Endothelial cell of umbilical vein (primary cell): ENCODE measurements around the gene CDH20. TPM values are rescaled to one million over a fixed set of nuclear protein-coding genes. Genes with fewer than 3 reads are reported as not detected.

Experiments
- BruUV-seq: library from RNA; stranded (reverse); fragments of 400-500 nt; replicated peaks from 2 replicates; lab custom pipeline; 2021; lab: Mats Ljungman, UMichigan
- CTCF ChIA-PET: fragments of 300-600, 350-600 bp; sonication (Branson Sonifier 250); formaldehyde crosslinking; loops from one replicate; lab custom pipeline; 2021; ENCODE audit warnings: antibody characterized with exemption, inconsistent platforms; lab: Charles Lee
- POLR2A ChIA-PET: fragments of 300-600, 350-600 bp; sonication (Branson Sonifier 250); formaldehyde crosslinking; loops from one replicate; lab custom pipeline; 2021; ENCODE audit warnings: antibody characterized with exemption, inconsistent platforms; lab: Charles Lee
- DNase-seq: peaks from one replicate; pipeline ENCODE4 v3.0.0-alpha.2; 2011; ENCODE audit warnings: low read depth, low spot score
- FAIRE-seq: peaks from 2 replicates; lab custom pipeline; 2011; peaks lifted over from hg19 to GRCh38; lab: Jason Lieb, UNC
- H2AFZ ChIP-seq: 2 replicates; pipeline ENCODE4 v1.6.0; 2012; ENCODE audit warnings: low read depth, low read length, control low read depth, inconsistent platforms
- H3K27ac ChIP-seq: 2 replicates; pipeline ENCODE4 v1.5.1; 2011; ENCODE audit warnings: low read depth, mild to moderate bottlenecking, control low read depth, low read length, moderate library complexity; ENCODE audit not compliant: insufficient read depth
- H3K27me3 ChIP-seq, 2 experiments: 2 replicates each; pipeline versions ENCODE4 v1.6.0 to v1.6.1; 2011; ENCODE audit warnings: low read length in 2 of 2, mixed read lengths in 1 of 2; ENCODE audit not compliant: control insufficient read depth in 2 of 2, insufficient read depth in 2 of 2
- H3K36me3 ChIP-seq, 2 experiments: 2 replicates in 1 of 2; 3 replicates in 1 of 2; pipeline ENCODE4 v1.5.1; 2011; ENCODE audit warnings: low read length in 2 of 2, mild to moderate bottlenecking in 1 of 2, moderate library complexity in 1 of 2; ENCODE audit not compliant: control insufficient read depth in 2 of 2, insufficient read depth in 2 of 2; ENCODE audit errors: extremely low read depth in 1 of 2
- H3K4me1 ChIP-seq: 3 replicates; pipeline ENCODE4 v1.5.1; 2011; ENCODE audit warnings: mild to moderate bottlenecking, low read length; ENCODE audit not compliant: control insufficient read depth, insufficient read depth; ENCODE audit errors: extremely low read depth
- H3K4me2 ChIP-seq: 2 replicates; pipeline ENCODE4 v1.6.1; 2011; ENCODE audit warnings: low read length, control low read depth, mixed read lengths; ENCODE audit not compliant: insufficient read depth
- H3K4me3 ChIP-seq, 3 experiments: fragments of 200-600 bp in 1 of 3; sonication (generic), shearing (Covaris generic) in 1 of 3; replicated peaks in 1 of 3; 2 replicates each; pipeline ENCODE4 v1.5.1; 2011 to 2016; ENCODE audit warnings: control low read depth in 3 of 3, low read length in 3 of 3, mild to moderate bottlenecking in 2 of 3, inconsistent platforms in 1 of 3, low read depth in 1 of 3, moderate library complexity in 1 of 3; ENCODE audit not compliant: insufficient read depth in 1 of 3
- H3K79me2 ChIP-seq: 2 replicates; pipeline ENCODE4 v1.6.0; 2012; ENCODE audit warnings: low read length, inconsistent platforms; ENCODE audit not compliant: control insufficient read depth, insufficient read depth
- H3K9ac ChIP-seq: replicated peaks from 2 replicates; pipeline ENCODE3; 2011; ENCODE audit warnings: low read length, control low read depth; ENCODE audit not compliant: insufficient read depth; ENCODE audit errors: extremely low read depth
- H3K9me1 ChIP-seq: replicated peaks from 3 replicates; pipeline ENCODE4 v1.6.0; 2011; ENCODE audit warnings: mild to moderate bottlenecking, low read length; ENCODE audit not compliant: control insufficient read depth, insufficient read depth; ENCODE audit errors: extremely low read depth
- H3K9me3 ChIP-seq: replicated peaks from 2 replicates; pipeline ENCODE4 v1.5.1; 2012; ENCODE audit warnings: low read length, inconsistent platforms; ENCODE audit not compliant: control insufficient read depth, insufficient read depth
- H4K20me1 ChIP-seq: replicated peaks from 2 replicates; pipeline ENCODE3; 2011; ENCODE audit warnings: mild to moderate bottlenecking, low read length; ENCODE audit not compliant: control insufficient read depth, insufficient read depth; ENCODE audit errors: extremely low read depth
- EZH2 ChIP-seq: IDR thresholded peaks from 2 replicates; pipeline ENCODE4 v1.6.1; 2012; ENCODE audit warnings: borderline replicate concordance, low read depth, mild to moderate bottlenecking, moderate library complexity, low read length, inconsistent platforms; ENCODE audit not compliant: severe bottlenecking
- FOS ChIP-seq: IDR thresholded peaks from 2 replicates; pipeline ENCODE4 v1.6.1; 2011; ENCODE audit warnings: mild to moderate bottlenecking, low read length, moderate library complexity, borderline replicate concordance; ENCODE audit not compliant: insufficient read depth
- GATA2 ChIP-seq: IDR thresholded peaks from 2 replicates; pipeline ENCODE4 v1.7.0; 2011; ENCODE audit warnings: low read depth, mild to moderate bottlenecking, moderate library complexity, mixed read lengths, low read length; ENCODE audit not compliant: insufficient read length, insufficient read depth
- JUN ChIP-seq: IDR thresholded peaks from 2 replicates; pipeline ENCODE4 v1.6.1; 2011; ENCODE audit warnings: borderline replicate concordance, low read depth; ENCODE audit not compliant: insufficient read length, insufficient read depth
- MYC ChIP-seq: IDR thresholded peaks from one replicate; pipeline ENCODE4 v1.6.1; 2011; ENCODE audit warnings: mild to moderate bottlenecking, low read depth, low read length
- POLR2A ChIP-seq: IDR thresholded peaks from 2 replicates; pipeline ENCODE4 v1.6.1; 2012; ENCODE audit warnings: low read depth, mild to moderate bottlenecking, control low read depth, low read length
- POLR2AphosphoS5 ChIP-seq: IDR thresholded peaks from 2 replicates; pipeline ENCODE4 v1.6.1; 2012; ENCODE audit warnings: low read depth, mild to moderate bottlenecking, control low read depth, low read length, moderate library complexity; ENCODE audit not compliant: insufficient read depth
- dilution Hi-C: fragments of 300-500 bp; cut with MboI; formaldehyde crosslinking; loops from one replicate; pipeline ENCODE4 v1.15.0; 2019; ENCODE audit warnings: low sequenced_read_pairs; ENCODE audit not compliant: extremely low pct_ligation_motif_present
- intact Hi-C: fragments of 100-400 bp; cut with micrococcal nuclease; formaldehyde crosslinking; loops from one replicate; pipeline ENCODE4 v1.10.0; 2022
- polyA plus RNA-seq, 4 experiments: library from polyadenylated mRNA; depleted of rRNA in 3 of 4; stranded (reverse) in 3 of 4; unstranded in 1 of 4; fragments of >200 nt; gene quantifications; 2 replicates each; pipeline versions ENCODE4 v1.2.1 to v1.2.3, GENCODE V29; 2011 to 2012; ENCODE audit warnings: missing spikeins in 1 of 4
- total RNA-seq: library from RNA; stranded (reverse); gene quantifications from 2 replicates; pipeline ENCODE4 v1.2.3, GENCODE V29; 2021
- TF ChIP-seq, protein P1 (sequence below): IDR thresholded peaks from 2 replicates; pipeline ENCODE4 v1.6.1; 2011; ENCODE audit not compliant: insufficient read depth, insufficient read length
- TF ChIP-seq, protein P2 (sequence below), 2 donors: IDR thresholded peaks; 1 replicate in 1 of 2; 2 replicates in 1 of 2; pipeline ENCODE4 v1.5.1; 2011; ENCODE audit warnings: low read length in 2 of 2, mild to moderate bottlenecking in 2 of 2, moderate library complexity in 2 of 2, control low read depth in 1 of 2, inconsistent platforms in 1 of 2, low read depth in 1 of 2; ENCODE audit not compliant: insufficient read depth in 1 of 2; ENCODE audit errors: extremely low read depth in 1 of 2

CDH20 gene
- total and polyA plus RNA-seq, 2 donors (not counting 3 experiments of a cell fraction or from before 2014, with no cell fraction given): not detected

DNA sequence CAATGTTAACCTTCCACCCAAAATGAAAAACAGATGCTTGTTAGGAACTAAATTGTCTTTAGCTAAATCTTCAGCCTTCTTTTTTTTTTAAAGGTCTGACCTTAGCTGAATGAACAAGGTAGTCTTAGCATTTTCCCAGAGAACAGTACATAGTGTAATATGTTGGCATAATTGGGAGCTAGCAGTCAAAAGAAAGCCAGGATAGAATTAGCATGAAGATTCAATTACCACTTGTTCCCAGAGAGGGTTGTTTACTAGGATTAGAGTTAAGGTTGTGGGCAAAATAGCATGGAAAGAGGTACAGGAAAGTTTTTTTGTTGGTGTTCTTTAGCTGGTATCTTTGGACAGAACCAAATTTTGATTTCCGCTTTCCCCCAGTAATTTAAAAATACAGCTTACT lies 6.9 kb downstream of the CDH20 start:
- H3K4me1 ChIP-seq: no peaks in the 10 kb centered on the region
- no peaks in the 10 kb centered on the region for H3K9me1 ChIP-seq
- H3K4me2 ChIP-seq: no peak overlapping the region
- H4K20me1 ChIP-seq: no peaks in the 10 kb centered on the region
- FAIRE-seq: no peak
- H3K36me3 ChIP-seq: no peaks in the 10 kb centered on the region
- no peak overlapping the region for H3K9ac ChIP-seq
- H3K27me3 ChIP-seq: peaks cover 4 to 8% of the 10 kb centered on the region in 2 experiments
- TF ChIP-seq EZH2 (no peak), GATA2 (no peak), POLR2A (no peak), MYC (no peak), FOS (no peak), JUN (no peak), POLR2AphosphoS5 (no peak)
- TF ChIP-seq, protein P1, sequence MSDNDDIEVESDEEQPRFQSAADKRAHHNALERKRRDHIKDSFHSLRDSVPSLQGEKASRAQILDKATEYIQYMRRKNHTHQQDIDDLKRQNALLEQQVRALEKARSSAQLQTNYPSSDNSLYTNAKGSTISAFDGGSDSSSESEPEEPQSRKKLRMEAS: no peak
- TF ChIP-seq, protein P2, sequence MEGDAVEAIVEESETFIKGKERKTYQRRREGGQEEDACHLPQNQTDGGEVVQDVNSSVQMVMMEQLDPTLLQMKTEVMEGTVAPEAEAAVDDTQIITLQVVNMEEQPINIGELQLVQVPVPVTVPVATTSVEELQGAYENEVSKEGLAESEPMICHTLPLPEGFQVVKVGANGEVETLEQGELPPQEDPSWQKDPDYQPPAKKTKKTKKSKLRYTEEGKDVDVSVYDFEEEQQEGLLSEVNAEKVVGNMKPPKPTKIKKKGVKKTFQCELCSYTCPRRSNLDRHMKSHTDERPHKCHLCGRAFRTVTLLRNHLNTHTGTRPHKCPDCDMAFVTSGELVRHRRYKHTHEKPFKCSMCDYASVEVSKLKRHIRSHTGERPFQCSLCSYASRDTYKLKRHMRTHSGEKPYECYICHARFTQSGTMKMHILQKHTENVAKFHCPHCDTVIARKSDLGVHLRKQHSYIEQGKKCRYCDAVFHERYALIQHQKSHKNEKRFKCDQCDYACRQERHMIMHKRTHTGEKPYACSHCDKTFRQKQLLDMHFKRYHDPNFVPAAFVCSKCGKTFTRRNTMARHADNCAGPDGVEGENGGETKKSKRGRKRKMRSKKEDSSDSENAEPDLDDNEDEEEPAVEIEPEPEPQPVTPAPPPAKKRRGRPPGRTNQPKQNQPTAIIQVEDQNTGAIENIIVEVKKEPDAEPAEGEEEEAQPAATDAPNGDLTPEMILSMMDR (IDR thresholded peaks at IDR 0.05; ENCODE audit: extremely low read depth in 1 of 2, insufficient read depth in 1 of 2, low read depth in 1 of 2, low read length in 2 of 2): no peak
- H3K27ac ChIP-seq: no peak overlapping the region
- no peaks in the 10 kb centered on the region for H3K9me3 ChIP-seq
- intact Hi-C loops (no loop called here), dilution Hi-C loops (no loop called here)
- no peaks in the 10 kb centered on the region for H3K79me2 ChIP-seq
- ChIA-PET POLR2A (interaction anchor here (0.6 kb wide), 1 partner anchor 1171 kb away, joined by 3 read pairs; no protein-coding TSS in a partner anchor), CTCF (interaction anchor here (0.6 to 1.0 kb wide), 4 partner anchors 8 to 45 kb away, joined by 3 read pairs; no protein-coding TSS in a partner anchor)
- no peak overlapping the region for H2AFZ ChIP-seq
- DNase-seq: no peak
- BruUV-seq: no TSS peak
- H3K4me3 ChIP-seq: no peak overlapping the region
